SU-DHL-6 (cell line): ENCODE data around the gene KCNJ18.
"Not testable (repeated sequence)": the region's sequence is repeated elsewhere in the genome, so short reads cannot be mapped to it uniquely, and the experiment has no call there.

Source experiments
- CTCF ChIP-seq: fragments of 200-600 bp; sonication (generic); IDR thresholded peaks from one replicate; pipeline ENCODE4 v1.5.1; 2017; ENCODE audit warnings: antibody characterized with exemption, mild to moderate bottlenecking, low read length, moderate library complexity; ENCODE audit not compliant: insufficient read depth, poor library complexity, severe bottlenecking
- EZH2phosphoT487 ChIP-seq: fragments of 200-600 bp; sonication (generic), shearing (Covaris generic); conservative IDR thresholded peaks from 2 replicates; pipeline ENCODE4 v1.6.1; 2018; ENCODE audit warnings: mild to moderate bottlenecking, antibody characterized with exemption, low read length, moderate library complexity, mixed read lengths

DNA sequence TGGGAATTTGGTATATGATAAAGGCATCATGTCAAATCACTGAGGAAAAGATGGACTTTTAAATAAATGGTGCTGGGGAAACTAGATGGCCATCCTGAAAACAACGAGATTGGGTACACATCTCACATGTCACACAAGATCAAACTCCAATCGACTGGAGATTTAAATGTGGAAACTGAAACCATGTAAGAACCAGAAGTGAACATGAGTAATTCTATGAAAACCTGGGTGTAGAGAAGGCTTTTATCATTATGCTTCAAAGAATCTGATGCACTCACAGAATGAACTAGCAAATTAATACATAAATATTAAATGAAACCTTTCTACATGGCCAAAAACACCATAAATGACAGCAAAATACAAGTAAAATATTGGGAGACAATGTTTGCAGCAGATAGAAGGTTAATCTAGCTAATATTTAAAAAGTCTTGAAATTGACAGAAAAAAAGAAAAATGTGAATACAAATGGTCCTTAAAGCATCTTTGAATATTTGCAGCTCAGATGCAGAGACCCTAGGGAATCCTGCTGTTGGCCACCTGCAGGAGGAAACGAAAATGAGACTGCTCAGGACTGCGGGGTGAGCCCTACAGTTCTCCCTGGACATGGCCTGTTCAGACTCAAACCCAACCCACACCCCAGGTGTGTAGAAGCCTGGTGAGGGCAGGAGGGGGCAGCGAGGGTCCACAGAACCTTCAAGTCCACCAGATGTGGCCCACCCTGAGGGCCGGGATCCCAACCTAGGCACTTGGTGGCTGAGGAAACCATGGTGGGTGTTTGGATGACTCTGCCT, 32.1 kb downstream of the KCNJ18 start:
- TF ChIP-seq CTCF, EZH2phosphoT487: not testable (repeated sequence)
